Measurements from ENCODE around the gene EBF3. TPM values are rescaled to one million over a fixed set of nuclear protein-coding genes. Genes with fewer than 3 reads are reported as not detected.

EBF3 gene
- total and polyA plus RNA-seq, 9 of the 15 experiments (the other 6 are each of a cell fraction or from before 2014, with no cell fraction given) = not detected

- TF ChIP-seq CHD7 (IDR thresholded peaks at IDR 0.05; ENCODE audit: low read depth, low read length) (no peak), HMGXB4 (CRISPR knock-in tag; IDR thresholded peaks at IDR 0.05) (no peak), RFX1 (IDR thresholded peaks at IDR 0.05) (no peak), C11orf30 (IDR thresholded peaks at IDR 0.05; ENCODE audit: low read depth) (no peak), ZNF140 (CRISPR knock-in tag; IDR thresholded peaks at IDR 0.05) (no peak), ZNF584 (CRISPR knock-in tag; IDR thresholded peaks at IDR 0.05; ENCODE audit: low read depth) (no peak)
Observed at GRCh38 chr10:129962872-129963640, 1.0 kb downstream of the EBF3 start (continued).
